Esophagus squamous epithelium (tissue), 5 donors: Measurements from ENCODE around the gene GPC6. TPM values are rescaled to one million over a fixed set of nuclear protein-coding genes. Genes with fewer than 3 reads are reported as not detected.

Experiments
- DNase-seq: peaks from one replicate; lab custom pipeline; 2025; lab: John Stamatoyannopoulos, UW
- H3K27ac ChIP-seq, 4 donors: fragments of 200-600 bp; sonication (generic); one replicate each; pipeline ENCODE4 v1.5.1; 2016 to 2019; ENCODE audit warnings: mild to moderate bottlenecking in 1 of 4
- H3K27me3 ChIP-seq, 4 donors: fragments of 200-600 bp; sonication (generic); 1 replicate in 3 of 4; 2 replicates in 1 of 4; pipeline versions ENCODE4 v1.5.1 to v1.6.0; 2017 to 2021; ENCODE audit warnings: antibody characterized with exemption in 1 of 4
- H3K36me3 ChIP-seq, 3 donors: fragments of 200-600 bp; sonication (generic); one replicate each; pipeline ENCODE4 v1.5.1; 2016 to 2019
- H3K4me1 ChIP-seq, 3 donors: fragments of 200-600 bp; sonication (generic); one replicate each; pipeline ENCODE4 v1.5.1; 2017 to 2019
- H3K4me3 ChIP-seq, 4 donors: fragments of 200-600 bp; sonication (generic); 1 replicate in 3 of 4; 2 replicates in 1 of 4; pipeline ENCODE4 v1.5.1; 2016 to 2019; ENCODE audit warnings: mild to moderate bottlenecking in 2 of 4, moderate library complexity in 1 of 4
- H3K9me3 ChIP-seq, 3 donors: fragments of 200-600 bp; sonication (generic); one replicate each; pipeline ENCODE4 v1.5.1; 2016 to 2019
- POLR2A ChIP-seq, 4 donors: fragments of 450-650 bp; IDR thresholded peaks; one replicate each; pipeline ENCODE4 v1.6.1; 2017; ENCODE audit warnings: antibody characterized with exemption in 4 of 4, mild to moderate bottlenecking in 4 of 4, moderate library complexity in 3 of 4
- WGBS, 2 donors: methylation state at CpG; one replicate each; pipeline ENCODE4 v1.1.5; 2018; 5-methylcytosine and 5-hydroxymethylcytosine counted together
- intact Hi-C: fragments of 100-400 bp; cut with DNase I; formaldehyde crosslinking; loops from one replicate; pipeline ENCODE4 v1.15.0; 2022
- total RNA-seq, 4 donors: library from RNA; depleted of rRNA; stranded (reverse); fragments of >200 nt; gene quantifications; one replicate each; pipeline ENCODE4 v1.1.0, GENCODE V29; 2016
- TF ChIP-seq, protein P1 (sequence below), 6 experiments: fragments of 450-650 bp in 4 of 6; fragments of 200-600 bp in 2 of 6; sonication (generic) in 2 of 6; IDR thresholded peaks; one replicate each; pipeline ENCODE4 v1.5.1; 2016 to 2019; ENCODE audit warnings: antibody characterized with exemption in 6 of 6, mild to moderate bottlenecking in 4 of 6, moderate library complexity in 4 of 6
- donor health status: DM: yes; HTN: yes; CAD: no.

The GPC6 gene
- total RNA-seq, 4 donors from 2014 or later = 0.57 to 8.6 (median 2.6) TPM

GRCh38 chr13:94153586-94153985 is 927.0 kb downstream of the GPC6 start:
- Histone ChIP-seq H3K27me3 (no peaks in the 10 kb centered on the region), H3K9me3 (no peaks in the 10 kb centered on the region), H3K4me3 (no peak overlapping the region), H3K4me1 (peaks cover 0 to 8% (median 0%) of the 10 kb centered on the region in 3 donors), H3K27ac (no peak overlapping the region), H3K36me3 (no peaks in the 10 kb centered on the region)
- DNase-seq = no peak
- intact Hi-C loops = no loop called here
- 92 to 94% methylated on average over 2 of the region's 2 CpGs for WGBS, 2 donors
- TF ChIP-seq, protein P1, sequence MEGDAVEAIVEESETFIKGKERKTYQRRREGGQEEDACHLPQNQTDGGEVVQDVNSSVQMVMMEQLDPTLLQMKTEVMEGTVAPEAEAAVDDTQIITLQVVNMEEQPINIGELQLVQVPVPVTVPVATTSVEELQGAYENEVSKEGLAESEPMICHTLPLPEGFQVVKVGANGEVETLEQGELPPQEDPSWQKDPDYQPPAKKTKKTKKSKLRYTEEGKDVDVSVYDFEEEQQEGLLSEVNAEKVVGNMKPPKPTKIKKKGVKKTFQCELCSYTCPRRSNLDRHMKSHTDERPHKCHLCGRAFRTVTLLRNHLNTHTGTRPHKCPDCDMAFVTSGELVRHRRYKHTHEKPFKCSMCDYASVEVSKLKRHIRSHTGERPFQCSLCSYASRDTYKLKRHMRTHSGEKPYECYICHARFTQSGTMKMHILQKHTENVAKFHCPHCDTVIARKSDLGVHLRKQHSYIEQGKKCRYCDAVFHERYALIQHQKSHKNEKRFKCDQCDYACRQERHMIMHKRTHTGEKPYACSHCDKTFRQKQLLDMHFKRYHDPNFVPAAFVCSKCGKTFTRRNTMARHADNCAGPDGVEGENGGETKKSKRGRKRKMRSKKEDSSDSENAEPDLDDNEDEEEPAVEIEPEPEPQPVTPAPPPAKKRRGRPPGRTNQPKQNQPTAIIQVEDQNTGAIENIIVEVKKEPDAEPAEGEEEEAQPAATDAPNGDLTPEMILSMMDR (IDR thresholded peaks at IDR 0.05) = no peak
- TF ChIP-seq POLR2A (IDR thresholded peaks at IDR 0.05) = no peak

DNA sequence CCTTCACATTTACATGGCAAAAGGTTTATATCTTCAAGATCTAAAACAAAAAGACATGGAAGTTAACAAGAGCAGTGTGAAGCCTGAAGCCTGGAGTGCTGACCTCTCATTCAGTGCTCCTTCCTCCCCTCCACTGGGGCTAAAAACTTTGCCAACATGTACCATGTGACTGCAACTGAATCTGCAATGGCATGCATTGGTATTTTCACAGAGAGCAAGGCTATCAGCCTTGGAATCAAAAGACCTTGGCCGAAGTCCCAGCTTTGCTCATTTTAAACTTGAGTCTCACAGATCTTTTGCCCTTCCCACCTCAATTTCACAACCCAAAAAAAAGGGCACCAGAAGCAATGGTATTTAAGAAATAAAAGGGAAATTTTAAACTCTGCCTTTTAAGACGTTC is 927.8 kb downstream of the GPC6 start:
- WGBS, 2 donors = 23 to 37% methylated on average over 2 of the region's 2 CpGs
- H3K4me1 ChIP-seq = peaks cover 0 to 8% (median 0%) of the 10 kb centered on the region in 3 donors
- no peak for TF ChIP-seq POLR2A (IDR thresholded peaks at IDR 0.05)
- TF ChIP-seq, protein P1 (IDR thresholded peaks at IDR 0.05) = no peak

DNA sequence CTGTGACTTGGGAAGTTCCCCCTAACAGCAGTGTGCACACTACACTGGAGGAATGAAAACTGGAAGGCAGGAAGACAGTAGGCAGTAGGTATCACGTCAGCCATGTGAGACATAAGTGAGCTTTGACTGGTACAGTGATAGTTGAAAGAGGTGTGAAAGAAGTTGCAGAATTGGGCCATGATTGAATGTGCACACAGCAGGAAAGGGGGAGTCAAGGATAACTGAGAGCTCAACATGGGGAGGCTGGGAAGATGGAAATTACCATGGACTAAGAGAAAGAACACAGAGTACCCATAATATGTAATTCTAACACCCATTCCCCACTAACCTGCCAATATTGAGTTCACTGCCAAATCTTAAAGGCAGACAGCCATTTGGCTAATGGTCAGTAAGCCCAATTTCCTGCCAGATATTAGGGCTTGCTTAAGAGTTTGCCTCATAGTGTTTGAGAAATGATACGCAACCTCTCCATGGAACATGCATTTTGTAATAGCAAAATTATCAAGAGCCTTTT is 931.2 kb downstream of the GPC6 start:
- Histone ChIP-seq H3K4me1 (peaks cover 0 to 8% (median 0%) of the 10 kb centered on the region in 3 donors), H3K27me3 (no peaks in the 10 kb centered on the region), H3K9me3 (no peaks in the 10 kb centered on the region), H3K36me3 (no peaks in the 10 kb centered on the region), H3K4me3 (no peak overlapping the region), H3K27ac (no peak overlapping the region)
- TF ChIP-seq, protein P1 (IDR thresholded peaks at IDR 0.05) = no peak
- no peak for TF ChIP-seq POLR2A (IDR thresholded peaks at IDR 0.05)
- DNase-seq = no peak
- intact Hi-C loops = no loop called here
- WGBS, 2 donors = 67 to 75% methylated on average over 2 of the region's 2 CpGs

More for the DNA sequence above, 927.8 kb downstream of the GPC6 start:
- Histone ChIP-seq H3K27me3 (no peaks in the 10 kb centered on the region), H3K4me3 (no peak overlapping the region), H3K9me3 (no peaks in the 10 kb centered on the region), H3K36me3 (no peaks in the 10 kb centered on the region), H3K27ac (no peak overlapping the region)
- no peak for DNase-seq
- intact Hi-C loops = no loop called here

- Histone ChIP-seq H3K4me3 (no peak overlapping the region), H3K4me1 (no peaks in the 10 kb centered on the region), H3K36me3 (no peaks in the 10 kb centered on the region), H3K27me3 (no peaks in the 10 kb centered on the region), H3K27ac (no peak overlapping the region), H3K9me3 (no peaks in the 10 kb centered on the region)
- intact Hi-C loops = no loop called here
- no peak for TF ChIP-seq POLR2A (IDR thresholded peaks at IDR 0.05)
- DNase-seq = no peak
- WGBS, 2 donors = 28 to 34% methylated on average over 2 of the region's 2 CpGs
Observed at GRCh38 chr13:94160875-94161274, 934.3 kb downstream of the GPC6 start.

DNA sequence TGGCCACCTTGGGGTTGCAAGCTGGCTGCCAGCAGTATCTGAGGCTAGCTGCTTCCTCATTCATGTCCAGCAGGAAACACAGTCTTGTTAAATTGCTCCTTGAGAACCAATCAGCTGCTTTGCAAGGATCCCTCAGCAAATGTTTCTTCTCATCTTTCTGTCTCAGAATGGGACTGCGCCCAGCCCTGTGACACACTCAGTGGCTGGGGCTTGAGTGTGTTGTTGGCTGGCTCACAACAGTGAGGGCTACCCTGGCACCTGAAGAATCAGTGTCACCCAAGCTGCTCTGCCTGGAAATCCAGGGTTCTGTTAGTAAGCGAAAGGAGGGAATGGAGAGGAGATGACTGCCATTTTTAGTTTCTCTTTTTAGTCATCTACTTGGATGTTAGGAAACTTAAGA is 935.7 kb downstream of the GPC6 start:
- no peak overlapping the region for H3K4me3 ChIP-seq
- WGBS, 2 donors = 85 to 90% methylated on average over 2 of the region's 2 CpGs
- H3K27me3 ChIP-seq = no peaks in the 10 kb centered on the region
- DNase-seq = no peak
- H3K36me3 ChIP-seq = no peaks in the 10 kb centered on the region
- H3K27ac ChIP-seq = no peak overlapping the region
- H3K4me1 ChIP-seq = no peaks in the 10 kb centered on the region
- TF ChIP-seq, protein P1 (IDR thresholded peaks at IDR 0.05) = no peak
- no peak for TF ChIP-seq POLR2A (IDR thresholded peaks at IDR 0.05)
- H3K9me3 ChIP-seq = no peaks in the 10 kb centered on the region
- intact Hi-C loops = no loop called here

DNA sequence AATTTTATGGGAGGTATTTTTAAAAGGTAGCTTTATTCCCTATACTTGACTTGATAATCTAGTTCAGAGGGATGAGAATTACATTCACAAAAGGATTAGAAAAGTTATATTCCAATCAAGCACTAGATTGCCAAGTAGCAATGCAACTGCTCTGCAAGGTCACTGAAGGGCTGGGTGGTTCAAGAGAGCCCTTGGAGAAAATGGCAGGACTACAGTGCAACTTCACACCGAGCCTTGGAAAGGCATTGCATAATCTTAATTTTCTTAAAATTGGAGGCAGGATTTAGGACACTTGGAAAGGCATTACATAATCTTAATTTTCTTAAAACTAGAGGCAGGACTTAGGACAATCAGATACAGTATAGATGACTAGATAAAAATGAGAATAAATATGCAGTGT is 936.9 kb downstream of the GPC6 start:
- no peak for DNase-seq
- Histone ChIP-seq H3K4me3 (no peak overlapping the region), H3K9me3 (no peaks in the 10 kb centered on the region), H3K27me3 (no peaks in the 10 kb centered on the region), H3K4me1 (no peaks in the 10 kb centered on the region), H3K36me3 (no peaks in the 10 kb centered on the region), H3K27ac (no peak overlapping the region)
- WGBS, 2 donors = 64 to 75% methylated on average over 1 of the region's 1 CpG
- TF ChIP-seq, protein P1 (IDR thresholded peaks at IDR 0.05) = no peak
- TF ChIP-seq POLR2A (IDR thresholded peaks at IDR 0.05) = no peak
- intact Hi-C loops = no loop called here
